IMR-90 (cell line): ENCODE results near the gene PCGF5. TPM values are rescaled to one million over a fixed set of nuclear protein-coding genes. Genes with fewer than 3 reads are reported as not detected.

Experiments
- ATAC-seq: fragments of 200-7000 bp; cut with Tn5 transposase; 2 replicates; pipeline ENCODE4 v1.9.1; 2020; ENCODE audit warnings: low read depth, mild to moderate bottlenecking, moderate library complexity
- BruUV-seq: library from RNA; stranded (reverse); fragments of 400-500 nt; replicated peaks from 2 replicates; lab custom pipeline; 2021; lab: Mats Ljungman, UMichigan
- CTCF ChIA-PET: fragments of 300-600 bp; formaldehyde crosslinking; extraction: SDS; loops from one replicate; lab custom pipeline; 2021; ENCODE audit warnings: antibody characterized with exemption; lab: Yijun Ruan, JAX
- POLR2A ChIA-PET: fragments of 300-600 bp; sonication (Branson Sonifier 250); formaldehyde crosslinking; loops from one replicate; lab custom pipeline; 2022; ENCODE audit warnings: antibody characterized with exemption; ENCODE audit not compliant: unreplicated experiment; lab: Charles Lee
- DNase-seq: peaks from one replicate; pipeline ENCODE4 v3.0.0; 2013
- H2AFZ ChIP-seq: replicated peaks from 2 replicates; pipeline ENCODE3; 2013; ENCODE audit warnings: low read length, mild to moderate bottlenecking; ENCODE audit not compliant: poor library complexity
- H2AK5ac ChIP-seq: 2 replicates; pipeline ENCODE4 v1.6.1; 2013; ENCODE audit warnings: low read depth, low read length, inconsistent platforms
- H2AK9ac ChIP-seq: replicated peaks from 2 replicates; pipeline ENCODE3; 2013; ENCODE audit warnings: mild to moderate bottlenecking, low read depth, low read length, moderate library complexity; ENCODE audit not compliant: poor library complexity
- H2BK120ac ChIP-seq: 2 replicates; pipeline ENCODE4 v1.6.1; 2013; ENCODE audit warnings: low read depth, low read length, inconsistent platforms
- H2BK15ac ChIP-seq: 3 replicates; pipeline ENCODE4 v1.6.1; 2013; ENCODE audit warnings: low read depth, low read length, inconsistent platforms
- H2BK20ac ChIP-seq: 2 replicates; pipeline ENCODE4 v1.6.1; 2013; ENCODE audit warnings: low read depth, mild to moderate bottlenecking, inconsistent platforms, low read length, moderate library complexity
- H2BK5ac ChIP-seq: 2 replicates; pipeline ENCODE4 v1.6.1; 2013; ENCODE audit warnings: mild to moderate bottlenecking, low read depth, low read length, inconsistent platforms; ENCODE audit not compliant: poor library complexity, severe bottlenecking
- H3K14ac ChIP-seq: replicated peaks from 2 replicates; pipeline ENCODE4 v1.6.1; 2013; ENCODE audit warnings: low read depth, low read length, inconsistent platforms
- H3K18ac ChIP-seq: 2 replicates; pipeline ENCODE4 v1.6.1; 2013; ENCODE audit warnings: low read depth, low read length, control low read depth
- H3K23ac ChIP-seq: 2 replicates; pipeline ENCODE4 v1.6.1; 2013; ENCODE audit warnings: low read depth, low read length, inconsistent platforms
- H3K27ac ChIP-seq: 2 replicates; pipeline ENCODE4 v1.5.1; 2013; ENCODE audit warnings: mild to moderate bottlenecking, control low read depth, low read length; ENCODE audit not compliant: insufficient read depth
- H3K27me3 ChIP-seq: 2 replicates; pipeline ENCODE4 v1.6.1; 2013; ENCODE audit warnings: low read length; ENCODE audit not compliant: control insufficient read depth, insufficient read depth
- H3K36me3 ChIP-seq: 2 replicates; pipeline ENCODE4 v1.6.1; 2013; ENCODE audit warnings: low read length, mixed read lengths; ENCODE audit not compliant: control insufficient read depth, insufficient read depth
- H3K4ac ChIP-seq: 2 replicates; pipeline ENCODE4 v1.6.1; 2013; ENCODE audit warnings: low read depth, low read length, inconsistent platforms
- H3K4me1 ChIP-seq: 2 replicates; pipeline ENCODE4 v1.6.1; 2013; ENCODE audit warnings: low read length, mixed read lengths; ENCODE audit not compliant: control insufficient read depth, insufficient read depth
- H3K4me2 ChIP-seq: 2 replicates; pipeline ENCODE4 v1.6.1; 2013; ENCODE audit warnings: low read depth, mild to moderate bottlenecking, control low read depth, low read length, moderate library complexity
- H3K4me3 ChIP-seq: 2 replicates; pipeline ENCODE4 v1.5.1; 2013; ENCODE audit warnings: low read depth, mild to moderate bottlenecking, control low read depth, low read length, moderate library complexity; ENCODE audit not compliant: insufficient read depth
- H3K56ac ChIP-seq: 2 replicates; pipeline ENCODE4 v1.6.1; 2013; ENCODE audit warnings: low read length, inconsistent platforms; ENCODE audit not compliant: insufficient read depth; ENCODE audit errors: extremely low read depth
- H3K79me1 ChIP-seq, 2 experiments: 2 replicates each; pipeline ENCODE4 v1.6.1; 2013; ENCODE audit warnings: low read length in 2 of 2, inconsistent platforms in 1 of 2, low read depth in 1 of 2
- H3K9ac ChIP-seq: 2 replicates; pipeline ENCODE4 v1.6.1; 2013; ENCODE audit warnings: low read depth, low read length, control low read depth
- H3K9me1 ChIP-seq: 2 replicates; pipeline ENCODE4 v1.6.1; 2013; ENCODE audit warnings: low read length, inconsistent platforms; ENCODE audit not compliant: insufficient read depth
- H3K9me3 ChIP-seq: 2 replicates; pipeline ENCODE4 v1.6.1; 2013; ENCODE audit warnings: low read length; ENCODE audit not compliant: control insufficient read depth, insufficient read depth
- H4K20me1 ChIP-seq: 2 replicates; pipeline ENCODE4 v1.6.1; 2013; ENCODE audit warnings: low read length, inconsistent platforms; ENCODE audit not compliant: insufficient read depth
- H4K5ac ChIP-seq: 2 replicates; pipeline ENCODE4 v1.6.1; 2013; ENCODE audit warnings: mild to moderate bottlenecking, low read depth, low read length, control low read depth
- H4K8ac ChIP-seq, 2 experiments: 2 replicates each; pipeline ENCODE4 v1.6.1; 2013; ENCODE audit warnings: low read depth in 2 of 2, low read length in 2 of 2, control low read depth in 1 of 2, inconsistent platforms in 1 of 2
- H4K91ac ChIP-seq: 2 replicates; pipeline ENCODE4 v1.6.1; 2013; ENCODE audit warnings: low read depth, low read length, inconsistent platforms; ENCODE audit not compliant: insufficient read depth
- BHLHE40 ChIP-seq: fragments of 150-350 bp; IDR thresholded peaks from 2 replicates; pipeline ENCODE4 v1.6.1; 2016; ENCODE audit warnings: mild to moderate bottlenecking, low read depth, low read length
- CEBPB ChIP-seq: IDR thresholded peaks from 2 replicates; pipeline ENCODE4 v1.6.1; 2012; ENCODE audit warnings: low read depth, low read length, improper control_type of control experiment
- CHD1 ChIP-seq: IDR thresholded peaks from 2 replicates; pipeline ENCODE4 v1.6.1; 2012; ENCODE audit warnings: low read depth, low read length, improper control_type of control experiment
- CTCF ChIP-seq: conservative IDR thresholded peaks from 2 replicates; pipeline ENCODE4 v1.5.1; 2012; ENCODE audit warnings: mild to moderate bottlenecking, low read depth, low read length, improper control_type of control experiment
- ELK1 ChIP-seq: fragments of 150-350 bp; IDR thresholded peaks from 2 replicates; pipeline ENCODE4 v1.6.1; 2016; ENCODE audit warnings: low read depth, mild to moderate bottlenecking, low read length, moderate library complexity, borderline replicate concordance
- FOS ChIP-seq: fragments of 150-350 bp; IDR thresholded peaks from 2 replicates; pipeline ENCODE4 v1.6.1; 2016; ENCODE audit warnings: low read depth, low read length
- MAFK ChIP-seq: IDR thresholded peaks from 2 replicates; pipeline ENCODE4 v1.6.1; 2012; ENCODE audit warnings: low read depth, low read length, improper control_type of control experiment
- MAZ ChIP-seq: IDR thresholded peaks from 2 replicates; pipeline ENCODE4 v1.6.1; 2012; ENCODE audit warnings: low read depth, mild to moderate bottlenecking, low read length, improper control_type of control experiment, moderate library complexity, borderline replicate concordance
- MXI1 ChIP-seq: IDR thresholded peaks from 2 replicates; pipeline ENCODE4 v1.6.1; 2012; ENCODE audit warnings: low read depth, mild to moderate bottlenecking, low read length, moderate library complexity, borderline replicate concordance
- NFE2L2 ChIP-seq: fragments of 150-350 bp; IDR thresholded peaks from 2 replicates; pipeline ENCODE4 v1.6.1; 2016; ENCODE audit warnings: low read depth, mild to moderate bottlenecking, low read length
- POLR2A ChIP-seq: IDR thresholded peaks from 2 replicates; pipeline ENCODE4 v1.6.1; 2012; ENCODE audit warnings: mild to moderate bottlenecking, low read depth, low read length
- RAD21 ChIP-seq: IDR thresholded peaks from 2 replicates; pipeline ENCODE4 v1.6.1; 2012; ENCODE audit warnings: low read length, improper control_type of control experiment
- RCOR1 ChIP-seq: IDR thresholded peaks from 2 replicates; pipeline ENCODE4 v1.6.1; 2012; ENCODE audit warnings: mild to moderate bottlenecking, low read length, improper control_type of control experiment; ENCODE audit not compliant: insufficient replicate concordance
- RFX5 ChIP-seq: IDR thresholded peaks from 2 replicates; pipeline ENCODE4 v1.8.0; 2012; ENCODE audit warnings: low read depth, mild to moderate bottlenecking, low read length, moderate library complexity
- SMC3 ChIP-seq: fragments of 150-350 bp; IDR thresholded peaks from 2 replicates; pipeline ENCODE4 v1.6.1; 2016; ENCODE audit warnings: low read depth, mild to moderate bottlenecking, antibody characterized with exemption, low read length, moderate library complexity
- USF2 ChIP-seq: fragments of 150-350 bp; IDR thresholded peaks from 2 replicates; pipeline ENCODE4 v1.6.1; 2017; ENCODE audit warnings: mild to moderate bottlenecking, antibody characterized with exemption, low read length, low read depth
- WGBS, 2 experiments: methylation state at CpG; one replicate each; pipeline versions ENCODE4 v1.1.5 to v1.1.7; 2013; ENCODE audit warnings: missing lambda C conversion rate in 2 of 2; ENCODE audit not compliant: insufficient read length in 1 of 2; ENCODE audit errors: extremely low coverage in 2 of 2; 5-methylcytosine and 5-hydroxymethylcytosine counted together
- dilution Hi-C: fragments of 300-500 bp; cut with HindIII; formaldehyde crosslinking; loops from one replicate; pipeline ENCODE4 v1.14.3; 2018; ENCODE audit warnings: low sequenced_read_pairs; ENCODE audit not compliant: unreplicated experiment
- in situ Hi-C: fragments of 300-500 bp; cut with MboI; formaldehyde crosslinking; loops from 3 replicates; pipeline ENCODE4 v1.14.3; 2019; ENCODE audit warnings: low sequenced_read_pairs, inconsistent platforms, mixed read lengths
- intact Hi-C: fragments of 100-400 bp; cut with micrococcal nuclease; formaldehyde crosslinking; loops from 2 replicates; pipeline ENCODE4 v1.10.0; 2022
- polyA plus RNA-seq, 3 experiments: library from polyadenylated mRNA; depleted of rRNA; stranded (reverse); fragments of >200 nt; gene quantifications; 2 replicates each; pipeline ENCODE4 v1.2.3, GENCODE V29; 2012; ENCODE audit warnings: low replicate concordance in 1 of 3
- total RNA-seq: library from RNA; depleted of rRNA; stranded (reverse); fragments of >200 nt; gene quantifications from 2 replicates; pipeline ENCODE4 v1.2.3, GENCODE V29; 2012

The PCGF5 gene
- total and polyA plus RNA-seq, 2 of the 4 experiments (the other 2 are of a cell fraction): 9.0 to 18.1 TPM

GRCh38 chr10:91290607-91291006 is 70.1 kb downstream of the PCGF5 start:
- no TSS peak for BruUV-seq
- H2BK120ac ChIP-seq: no peak overlapping the region
- H3K14ac ChIP-seq: no peak overlapping the region
- 93% methylated on average over 3 of the region's 5 CpGs; no CpG with 5 or more reads in 1 of the 2 experiments for WGBS, 2 experiments
- no peak for ATAC-seq
- H3K9me3 ChIP-seq: no peaks in the 10 kb centered on the region
- ChIA-PET POLR2A (no interaction called here), CTCF (interaction anchor here (1.8 kb wide), 1 partner anchor 8 kb away, joined by 6 read pairs; no protein-coding TSS in a partner anchor)
- no peak overlapping the region for H2AK9ac ChIP-seq
- DNase-seq: no peak
- no peaks in the 10 kb centered on the region for H3K79me1 ChIP-seq
- peaks cover 2% of the 10 kb centered on the region; the same call in 1 of the 2 replicates for H3K27me3 ChIP-seq
- H3K56ac ChIP-seq: no peak overlapping the region
- H3K4me1 ChIP-seq: no peaks in the 10 kb centered on the region
- H3K9ac ChIP-seq: no peak overlapping the region
- H2BK15ac ChIP-seq: no peak overlapping the region
- H4K91ac ChIP-seq: no peak overlapping the region
- no peak overlapping the region for H2BK20ac ChIP-seq
- TF ChIP-seq CHD1 (no peak), CTCF (no peak), POLR2A (no peak), CEBPB (no peak), BHLHE40 (no peak), MAFK (no peak), SMC3 (no peak), FOS (no peak), MAZ (no peak), NFE2L2 (no peak), MXI1 (no peak), ELK1 (no peak), RFX5 (no peak), USF2 (no peak), RCOR1 (no peak), RAD21 (no peak)
- no peak overlapping the region for H3K23ac ChIP-seq
- no peak overlapping the region for H2AFZ ChIP-seq
- in situ Hi-C loops (loop anchor here (5.0 to 10.0 kb wide), 3 partner anchors 262 to 624 kb away; partner anchors contain the start of gene PPP1R3C), intact Hi-C loops (loop anchor here (10.0 kb wide), 2 partner anchors 204 to 534 kb away; no protein-coding TSS in a partner anchor), dilution Hi-C loops (no loop called here)
- H3K4me3 ChIP-seq: no peak overlapping the region
- no peaks in the 10 kb centered on the region for H3K9me1 ChIP-seq
- H4K20me1 ChIP-seq: no peaks in the 10 kb centered on the region
- no peak overlapping the region for H4K8ac ChIP-seq
- H3K36me3 ChIP-seq: no peaks in the 10 kb centered on the region
- H3K4ac ChIP-seq: no peak overlapping the region
- H2BK5ac ChIP-seq: no peak overlapping the region
- H3K4me2 ChIP-seq: no peak overlapping the region
- H3K18ac ChIP-seq: no peak overlapping the region
- no peak overlapping the region for H2AK5ac ChIP-seq
- H3K27ac ChIP-seq: no peak overlapping the region
- no peak overlapping the region for H4K5ac ChIP-seq
